GM12892 (cell line): ENCODE measurements around the gene SCYL1.

Experiments used
- POLR2A ChIP-seq: IDR thresholded peaks from 2 replicates; pipeline ENCODE4 v1.6.1; 2011; ENCODE audit warnings: low read depth, low read length, control low read depth
- POLR2AphosphoS5 ChIP-seq: IDR thresholded peaks from 2 replicates; pipeline ENCODE4 v1.6.1; 2011; ENCODE audit warnings: low read depth, low read length, control low read depth
- TAF1 ChIP-seq: IDR thresholded peaks from 2 replicates; pipeline ENCODE4 v1.6.1; 2011; ENCODE audit warnings: low read depth, mild to moderate bottlenecking, control low read depth, low read length, borderline replicate concordance

- no peak for TF ChIP-seq POLR2AphosphoS5
- no peak for TF ChIP-seq POLR2A
- TF ChIP-seq TAF1: no peak
These were observed 35.9 kb downstream of the SCYL1 start for GRCh38 chr11:65560555-65561418.
